WTC11 (cell line): ENCODE measurements around the gene DCLK1. TPM values are rescaled to one million over a fixed set of nuclear protein-coding genes. Genes with fewer than 3 reads are reported as not detected.

ENCODE experiments used
- ATAC-seq: fragments of 200-7000 bp; cut with Tn5 transposase; 2 replicates; pipeline ENCODE4 v1.10.0; 2021; ENCODE audit warnings: mild to moderate bottlenecking, moderate library complexity
- CTCF ChIA-PET: fragments of 300-600 bp; sonication (Branson Sonifier 250); formaldehyde crosslinking; loops from one replicate; lab custom pipeline; 2021; ENCODE audit warnings: antibody characterized with exemption; lab: Charles Lee
- POLR2A ChIA-PET: fragments of 350-600 bp; sonication (Branson Sonifier 250); formaldehyde crosslinking; loops from one replicate; lab custom pipeline; 2021; ENCODE audit warnings: antibody characterized with exemption; lab: Charles Lee
- DNase-seq: peaks from one replicate; pipeline ENCODE4 v3.0.0; 2021; ENCODE audit warnings: low spot score
- H3K27ac Mint-ChIP-seq: 2 replicates; pipeline ENCODE4 v1.8.0; 2021; ENCODE audit warnings: mixed read lengths
- H3K27me3 Mint-ChIP-seq: 2 replicates; pipeline ENCODE4 v1.8.0; 2021; ENCODE audit warnings: low read depth, mild to moderate bottlenecking, moderate library complexity, mixed read lengths
- H3K36me3 Mint-ChIP-seq: 2 replicates; pipeline ENCODE4 v1.8.0; 2021; ENCODE audit warnings: mixed read lengths
- H3K4me1 Mint-ChIP-seq: 2 replicates; pipeline ENCODE4 v1.8.0; 2022; ENCODE audit warnings: mixed read lengths
- H3K4me3 Mint-ChIP-seq: 2 replicates; pipeline ENCODE4 v1.8.0; 2021; ENCODE audit warnings: mild to moderate bottlenecking, moderate library complexity, mixed read lengths
- H3K9me3 Mint-ChIP-seq: 2 replicates; pipeline ENCODE4 v1.8.0; 2021; ENCODE audit warnings: mixed read lengths
- AFF4 ChIP-seq: sonication (generic); formaldehyde crosslinking; IDR thresholded peaks from 2 replicates; pipeline ENCODE4 v1.8.1; 2023; ENCODE audit warnings: mild to moderate bottlenecking, missing genetic modification reagents, borderline replicate concordance
- ATF2 ChIP-seq: sonication (generic); formaldehyde crosslinking; IDR thresholded peaks from 2 replicates; pipeline ENCODE4 v1.8.1; 2022; ENCODE audit warnings: low read depth, missing genetic modification reagents, borderline replicate concordance
- E2F1 ChIP-seq: sonication (generic); formaldehyde crosslinking; IDR thresholded peaks from 2 replicates; pipeline ENCODE4 v1.8.0; 2022; ENCODE audit warnings: mild to moderate bottlenecking, missing genetic modification reagents
- ETV6 ChIP-seq: sonication (generic); formaldehyde crosslinking; IDR thresholded peaks from 2 replicates; pipeline ENCODE4 v1.8.1; 2022; ENCODE audit warnings: mild to moderate bottlenecking, missing genetic modification reagents
- HMGA2 ChIP-seq: fragments of 250-450 bp; sonication (Bioruptor Pico); IDR thresholded peaks from 2 replicates; pipeline ENCODE4 v1.4.0; 2021; ENCODE audit warnings: mild to moderate bottlenecking, moderate library complexity
- IRF2 ChIP-seq: sonication (generic); formaldehyde crosslinking; IDR thresholded peaks from 2 replicates; pipeline ENCODE4 v1.8.0; 2022; ENCODE audit warnings: low read depth, missing genetic modification reagents, borderline replicate concordance
- KAT7 ChIP-seq: sonication (generic); formaldehyde crosslinking; IDR thresholded peaks from 2 replicates; pipeline ENCODE4 v1.8.1; 2023; ENCODE audit warnings: missing genetic modification reagents, mild to moderate bottlenecking, borderline replicate concordance
- NFYB ChIP-seq: sonication (generic); formaldehyde crosslinking; conservative IDR thresholded peaks from 2 replicates; pipeline ENCODE4 v1.8.0; 2022; ENCODE audit warnings: low read depth, missing genetic modification reagents
- OVOL2 ChIP-seq: fragments of 250-450 bp; sonication (Bioruptor Pico); IDR thresholded peaks from 2 replicates; pipeline ENCODE4 v1.9.0; 2021; ENCODE audit warnings: mild to moderate bottlenecking, borderline replicate concordance
- SP1 ChIP-seq: sonication (generic); formaldehyde crosslinking; conservative IDR thresholded peaks from 2 replicates; pipeline ENCODE4 v1.8.1; 2022; ENCODE audit warnings: missing genetic modification reagents
- TCF7 ChIP-seq: sonication (generic); formaldehyde crosslinking; IDR thresholded peaks from 2 replicates; pipeline ENCODE4 v1.8.0; 2022; ENCODE audit warnings: mild to moderate bottlenecking, low read depth, missing genetic modification reagents, moderate library complexity
- TP53 ChIP-seq: sonication (generic); formaldehyde crosslinking; IDR thresholded peaks from 2 replicates; pipeline ENCODE4 v1.8.1; 2023; ENCODE audit warnings: mild to moderate bottlenecking, missing genetic modification reagents
- ZMAT4 ChIP-seq: fragments of 250-450 bp; sonication (Bioruptor Pico); IDR thresholded peaks from 2 replicates; pipeline ENCODE4 v1.9.0; 2021; ENCODE audit warnings: mild to moderate bottlenecking
- ZNF219 ChIP-seq: sonication (generic); formaldehyde crosslinking; IDR thresholded peaks from 2 replicates; pipeline ENCODE4 v1.8.0; 2023; ENCODE audit warnings: missing genetic modification reagents, mild to moderate bottlenecking, borderline replicate concordance
- ZNF263 ChIP-seq: sonication (generic); formaldehyde crosslinking; IDR thresholded peaks from 2 replicates; pipeline ENCODE4 v1.8.1; 2022; ENCODE audit warnings: low read depth, mild to moderate bottlenecking, moderate library complexity, missing genetic modification reagents
- ZNF281 ChIP-seq: sonication (generic); formaldehyde crosslinking; IDR thresholded peaks from 2 replicates; pipeline ENCODE4 v1.8.0; 2023; ENCODE audit warnings: mild to moderate bottlenecking, missing genetic modification reagents
- ZNF396 ChIP-seq: fragments of 250-450 bp; sonication (Bioruptor Pico); IDR thresholded peaks from 2 replicates; pipeline ENCODE4 v1.8.0; 2021; ENCODE audit warnings: mild to moderate bottlenecking, moderate library complexity, borderline replicate concordance
- ZSCAN18 ChIP-seq: fragments of 250-450 bp; sonication (Bioruptor Pico); IDR thresholded peaks from 2 replicates; pipeline ENCODE4 v2.1.2; 2022; ENCODE audit warnings: mild to moderate bottlenecking, moderate library complexity
- total RNA-seq: library from RNA; stranded (reverse); gene quantifications from 3 replicates; pipeline ENCODE4 v1.2.3, GENCODE V29; 2021

DCLK1 gene
- total RNA-seq, 1 experiment from 2014 or later = 18.5 TPM

GRCh38 chr13:36068991-36069390, 62.2 kb downstream of the DCLK1 start:
- peaks cover 28% of the 10 kb centered on the region for H3K4me1 Mint-ChIP-seq
- TF ChIP-seq TCF7 (CRISPR knock-in tag) (no peak), SP1 (CRISPR knock-in tag) (no peak), ZNF263 (CRISPR knock-in tag) (no peak), NFYB (no peak), ZNF219 (CRISPR knock-in tag) (no peak), ATF2 (no peak), ZMAT4 (no peak), KAT7 (CRISPR knock-in tag) (no peak), HMGA2 (CRISPR knock-in tag) (no peak), E2F1 (CRISPR knock-in tag) (no peak), OVOL2 (CRISPR knock-in tag) (no peak), AFF4 (CRISPR knock-in tag) (no peak), IRF2 (CRISPR knock-in tag) (no peak), ZNF281 (CRISPR knock-in tag) (no peak), ZSCAN18 (CRISPR knock-in tag) (no peak), ZNF396 (CRISPR knock-in tag) (no peak), ETV6 (no peak), TP53 (CRISPR knock-in tag) (no peak)
- H3K27ac Mint-ChIP-seq = no peak overlapping the region
- no peak for DNase-seq
- no peaks in the 10 kb centered on the region for H3K27me3 Mint-ChIP-seq
- no peak overlapping the region for H3K4me3 Mint-ChIP-seq
- no peak for ATAC-seq
- peaks cover 5% of the 10 kb centered on the region for H3K9me3 Mint-ChIP-seq
- POLR2A ChIA-PET = no interaction called here
- peaks cover 4% of the 10 kb centered on the region for H3K36me3 Mint-ChIP-seq
- CTCF ChIA-PET = no interaction called here
